ENCODE data around the gene GRIK4.

GRCh38 chr11:120510406-120511115 is 987 bp upstream of the GRIK4 start:
- no peak for TF ChIP-seq CTCF (IDR thresholded peaks at IDR 0.05)
- TF ChIP-seq POLR2A (IDR thresholded peaks at IDR 0.05): no peak
